ENCODE results near the gene PRDM10. TPM values are rescaled to one million over a fixed set of nuclear protein-coding genes. Genes with fewer than 3 reads are reported as not detected.

Gene PRDM10
- total RNA-seq, 1 donor from 2014 or later: 15.8 TPM

DNA sequence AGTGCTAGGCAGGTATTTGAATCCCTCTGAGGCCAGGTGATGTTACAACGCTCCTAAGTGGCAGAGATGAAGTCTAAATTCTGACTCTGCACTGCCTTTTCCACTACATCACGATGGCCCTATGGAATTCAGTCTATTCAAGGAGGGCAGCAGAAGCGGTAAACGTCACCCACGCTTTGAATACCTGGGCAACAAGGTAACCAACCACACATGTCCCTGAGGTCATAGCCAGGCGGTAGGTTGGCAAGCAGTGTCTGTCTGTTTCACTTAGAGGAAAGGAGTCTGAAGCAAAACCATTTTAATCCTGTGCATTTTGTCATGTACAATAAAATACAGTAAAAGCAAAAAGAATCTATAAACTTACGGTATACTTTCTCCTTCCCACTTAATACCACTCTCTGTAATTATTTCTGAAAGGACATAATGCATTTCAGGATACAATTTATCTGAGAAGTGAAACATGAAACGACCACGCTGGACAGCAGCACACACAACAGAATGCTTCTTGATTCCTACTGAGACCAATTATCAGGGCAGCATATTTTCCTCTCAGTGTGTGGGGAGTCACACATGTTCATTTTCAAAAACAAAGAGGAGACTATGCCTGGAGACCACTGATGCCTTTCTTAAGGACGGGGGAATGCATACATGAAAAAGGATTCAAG, 51.3 kb downstream of the PRDM10 start:
- H3K4me1 Mint-ChIP-seq (ENCODE audit: unreplicated experiment): peaks cover 9% of the 10 kb centered on the region
- peaks cover 22% of the 10 kb centered on the region for H3K36me3 Mint-ChIP-seq (ENCODE audit: low read depth, unreplicated experiment)
- no peak overlapping the region for H3K4me3 Mint-ChIP-seq (ENCODE audit: unreplicated experiment)
- TF ChIP-seq CTCF (IDR thresholded peaks at IDR 0.05; ENCODE audit: unreplicated experiment): no peak
- peaks cover 5% of the 10 kb centered on the region for H3K27me3 Mint-ChIP-seq (ENCODE audit: unreplicated experiment)
- H3K9me3 Mint-ChIP-seq (ENCODE audit: unreplicated experiment): no peaks in the 10 kb centered on the region
- DNase-seq (ENCODE audit: low spot score): no peak
- H3K27ac Mint-ChIP-seq (ENCODE audit: unreplicated experiment): no peak overlapping the region

- Mint-ChIP-seq H3K4me3 (ENCODE audit: unreplicated experiment) (no peak overlapping the region), H3K4me1 (ENCODE audit: unreplicated experiment) (peaks cover 9% of the 10 kb centered on the region)
- DNase-seq (ENCODE audit: low spot score): no peak
These were observed 52.2 kb downstream of the PRDM10 start for GRCh38 chr11:129950101-129951091.

DNA sequence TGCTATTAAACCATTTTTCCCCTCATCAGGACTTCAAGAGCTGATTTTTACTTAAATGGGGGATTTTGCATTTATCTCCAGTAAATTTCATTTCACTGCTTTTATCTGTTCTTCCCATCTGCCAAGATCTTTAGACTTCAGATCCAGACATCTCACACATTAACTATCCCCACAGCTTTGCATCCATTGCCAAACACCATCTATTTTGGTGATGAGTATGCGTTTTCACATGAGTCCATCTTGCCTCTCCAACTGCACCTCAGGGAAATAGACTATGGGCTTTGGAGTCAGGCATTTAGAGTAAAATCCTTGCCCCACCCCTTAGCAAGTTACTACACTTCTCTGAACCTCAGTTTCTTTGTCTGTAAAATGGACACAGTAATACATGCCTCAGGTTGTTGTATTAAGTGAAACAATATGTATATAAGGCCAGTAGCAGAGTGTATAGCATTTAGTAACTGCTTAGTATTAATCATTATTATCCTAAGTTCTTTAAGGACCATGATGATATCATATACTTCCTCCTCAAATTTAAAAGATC, 53.6 kb downstream of the PRDM10 start:
- peaks cover 6% of the 10 kb centered on the region for H3K27me3 Mint-ChIP-seq (ENCODE audit: unreplicated experiment)
- H3K36me3 Mint-ChIP-seq (ENCODE audit: low read depth, unreplicated experiment): peaks cover 23% of the 10 kb centered on the region
- no peak overlapping the region for H3K27ac Mint-ChIP-seq (ENCODE audit: unreplicated experiment)
- DNase-seq (ENCODE audit: low spot score): no peak
- H3K4me1 Mint-ChIP-seq (ENCODE audit: unreplicated experiment): peaks cover 9% of the 10 kb centered on the region
- TF ChIP-seq CTCF (IDR thresholded peaks at IDR 0.05; ENCODE audit: unreplicated experiment): no peak
- no peaks in the 10 kb centered on the region for H3K9me3 Mint-ChIP-seq (ENCODE audit: unreplicated experiment)
- H3K4me3 Mint-ChIP-seq (ENCODE audit: unreplicated experiment): no peak overlapping the region

More at GRCh38 chr11:129950101-129951091, 52.2 kb downstream of the PRDM10 start:
- Mint-ChIP-seq H3K27me3 (ENCODE audit: unreplicated experiment) (peaks cover 6% of the 10 kb centered on the region), H3K27ac (ENCODE audit: unreplicated experiment) (no peak overlapping the region), H3K9me3 (ENCODE audit: unreplicated experiment) (no peaks in the 10 kb centered on the region), H3K36me3 (ENCODE audit: low read depth, unreplicated experiment) (peaks cover 22% of the 10 kb centered on the region)
- no peak for TF ChIP-seq CTCF (IDR thresholded peaks at IDR 0.05; ENCODE audit: unreplicated experiment)

- H3K9me3 Mint-ChIP-seq (ENCODE audit: unreplicated experiment): no peaks in the 10 kb centered on the region
- DNase-seq (ENCODE audit: low spot score): no peak
- peaks cover 23% of the 10 kb centered on the region for H3K36me3 Mint-ChIP-seq (ENCODE audit: low read depth, unreplicated experiment)
- peaks cover 6% of the 10 kb centered on the region for H3K27me3 Mint-ChIP-seq (ENCODE audit: unreplicated experiment)
- no peak overlapping the region for H3K27ac Mint-ChIP-seq (ENCODE audit: unreplicated experiment)
- no peak overlapping the region for H3K4me3 Mint-ChIP-seq (ENCODE audit: unreplicated experiment)
- TF ChIP-seq CTCF (IDR thresholded peaks at IDR 0.05; ENCODE audit: unreplicated experiment): no peak
- peaks cover 9% of the 10 kb centered on the region for H3K4me1 Mint-ChIP-seq (ENCODE audit: unreplicated experiment)
These were observed 55.2 kb downstream of the PRDM10 start for GRCh38 chr11:129947474-129947873.

All from endothelial cell (in vitro differentiated cells).